Measurements from ENCODE around the gene CLEC2D. TPM values are rescaled to one million over a fixed set of nuclear protein-coding genes. Genes with fewer than 3 reads are reported as not detected.
"Not testable (repeated sequence)": the region's sequence is repeated elsewhere in the genome, so short reads cannot be mapped to it uniquely, and the experiment has no call there.

The CLEC2D gene
- total RNA-seq, 1 donor from 2014 or later: 12.9 TPM

- no peaks in the 10 kb centered on the region for H3K36me3 ChIP-seq
- H3K4me3 ChIP-seq: no peak overlapping the region
- intact Hi-C loops (cut with DNase I): no loop called here
- TF ChIP-seq CTCF (IDR thresholded peaks at IDR 0.05): no peak
- no peak overlapping the region for H3K27ac ChIP-seq
- H3K4me1 ChIP-seq: no peaks in the 10 kb centered on the region
- no peak for DNase-seq
- no peak for ATAC-seq
- no peaks in the 10 kb centered on the region for H3K9me3 ChIP-seq
- no peaks in the 10 kb centered on the region for H3K27me3 ChIP-seq
Observed at GRCh38 chr12:9711664-9712063, 42.2 kb downstream of the CLEC2D start.

- ATAC-seq; intact Hi-C loops (cut with DNase I); H3K36me3 ChIP-seq; H3K4me3 ChIP-seq; H3K27ac ChIP-seq; H3K27me3 ChIP-seq; DNase-seq; H3K9me3 ChIP-seq; H3K4me1 ChIP-seq: not testable (repeated sequence)
Observed at GRCh38 chr12:9713032-9713558, 43.6 kb downstream of the CLEC2D start.

- H3K4me1 ChIP-seq: no peaks in the 10 kb centered on the region
- no peaks in the 10 kb centered on the region for H3K27me3 ChIP-seq
- no peak for TF ChIP-seq CTCF (IDR thresholded peaks at IDR 0.05)
- H3K9me3 ChIP-seq: no peaks in the 10 kb centered on the region
- DNase-seq: no peak
- no peak overlapping the region for H3K4me3 ChIP-seq
- ATAC-seq: no peak
- no peaks in the 10 kb centered on the region for H3K36me3 ChIP-seq
- no peak overlapping the region for H3K27ac ChIP-seq
- intact Hi-C loops (cut with DNase I): no loop called here
Observed at GRCh38 chr12:9717070-9717925, 47.8 kb downstream of the CLEC2D start.

GRCh38 chr12:9718968-9719367, 49.5 kb downstream of the CLEC2D start:
- Histone ChIP-seq H3K9me3 (no peaks in the 10 kb centered on the region), H3K27ac (no peak overlapping the region), H3K27me3 (no peaks in the 10 kb centered on the region), H3K4me3 (no peak overlapping the region), H3K4me1 (no peaks in the 10 kb centered on the region), H3K36me3 (no peaks in the 10 kb centered on the region)
- DNase-seq: no peak
- no peak for TF ChIP-seq CTCF (IDR thresholded peaks at IDR 0.05)
- no peak for ATAC-seq
- intact Hi-C loops (cut with DNase I): no loop called here

GRCh38 chr12:9719790-9720189, 50.3 kb downstream of the CLEC2D start:
- Histone ChIP-seq H3K4me3 (no peak overlapping the region), H3K9me3 (no peaks in the 10 kb centered on the region), H3K27me3 (no peaks in the 10 kb centered on the region), H3K36me3 (no peaks in the 10 kb centered on the region), H3K4me1 (no peaks in the 10 kb centered on the region), H3K27ac (no peak overlapping the region)
- intact Hi-C loops (cut with DNase I): no loop called here
- no peak for TF ChIP-seq CTCF (IDR thresholded peaks at IDR 0.05)
- DNase-seq (no peak), ATAC-seq (no peak)

- TF ChIP-seq CTCF (IDR thresholded peaks at IDR 0.05): no peak
- intact Hi-C loops (cut with DNase I): no loop called here
- H3K4me1 ChIP-seq: no peaks in the 10 kb centered on the region
- no peak overlapping the region for H3K27ac ChIP-seq
- no peak for DNase-seq
- H3K36me3 ChIP-seq: no peaks in the 10 kb centered on the region
- H3K27me3 ChIP-seq: no peaks in the 10 kb centered on the region
- H3K4me3 ChIP-seq: no peak overlapping the region
- no peaks in the 10 kb centered on the region for H3K9me3 ChIP-seq
- no peak for ATAC-seq
Observed at GRCh38 chr12:9721394-9722092, 52.0 kb downstream of the CLEC2D start.

Measured in upper lobe of right lung (tissue), 1 donor.